ENCODE results near the gene KCTD17. TPM values are rescaled to one million over a fixed set of nuclear protein-coding genes. Genes with fewer than 3 reads are reported as not detected.

The KCTD17 gene
- polyA plus RNA-seq, 6 donors from 2014 or later: 6.7 to 15.6 (median 9.5) TPM

DNA sequence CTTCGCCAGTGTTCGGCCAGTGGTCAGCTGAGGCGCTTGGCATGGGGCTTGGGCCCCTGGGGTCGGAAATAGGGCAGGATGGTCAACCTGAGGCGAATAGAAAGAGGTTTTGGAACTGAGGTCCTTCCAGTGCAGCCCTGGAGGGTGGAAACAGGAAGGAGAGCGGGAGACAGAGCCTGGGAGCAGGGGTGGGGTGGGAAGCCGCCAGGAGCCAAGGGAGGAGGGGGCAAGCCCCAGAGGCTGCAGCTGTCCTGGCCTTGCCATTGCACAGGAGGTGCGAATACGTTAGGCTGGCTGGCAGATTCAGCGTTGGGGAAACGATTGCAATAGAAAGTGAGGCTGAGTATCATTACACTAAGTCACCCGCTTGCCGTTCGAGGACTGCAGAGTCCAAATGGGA, 13.9 kb upstream of the KCTD17 start:
- no peaks in the 10 kb centered on the region for H3K36me3 Mint-ChIP-seq
- no peaks in the 10 kb centered on the region for H3K4me1 Mint-ChIP-seq
- peaks cover 9 to 26% (median 14%) of the 10 kb centered on the region in 3 donors for H3K27me3 Mint-ChIP-seq
- DNase-seq (no peak), ATAC-seq (ENCODE audit: low read depth in 2 of 2) (no peak)
- H3K4me3 Mint-ChIP-seq: peak overlapping the region in 1 of 8 donors; percentile 21
- H3K9me3 Mint-ChIP-seq: no peaks in the 10 kb centered on the region
- no peak overlapping the region for H3K27ac Mint-ChIP-seq

DNA sequence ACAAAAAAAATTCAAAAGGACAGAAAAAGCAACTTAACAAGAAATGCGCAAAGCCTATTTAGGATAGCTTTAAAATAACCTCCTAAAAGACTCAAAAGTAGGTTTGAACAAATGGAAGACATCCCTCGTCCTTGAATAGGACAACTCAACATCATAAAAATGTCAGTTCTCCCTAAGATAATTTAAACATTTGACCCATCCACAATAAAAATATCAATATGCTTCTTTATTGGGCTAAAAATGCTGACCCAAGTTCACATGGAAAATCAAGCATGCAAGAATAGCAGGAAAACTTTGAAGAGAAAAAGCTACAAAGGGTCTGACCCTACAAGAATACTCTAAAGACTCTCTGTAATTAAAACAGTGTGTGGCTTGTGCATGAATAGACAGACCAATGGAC, 12.1 kb upstream of the KCTD17 start:
- H3K4me1 Mint-ChIP-seq: peaks cover 0 to 3% (median 0%) of the 10 kb centered on the region in 3 donors
- H3K27ac Mint-ChIP-seq: no peak overlapping the region
- DNase-seq: no peak
- H3K9me3 Mint-ChIP-seq: no peaks in the 10 kb centered on the region
- H3K36me3 Mint-ChIP-seq: no peaks in the 10 kb centered on the region
- peaks cover 9 to 31% (median 14%) of the 10 kb centered on the region in 3 donors for H3K27me3 Mint-ChIP-seq
- ATAC-seq (ENCODE audit: low read depth in 2 of 2): no peak
- H3K4me3 Mint-ChIP-seq: no peak overlapping the region

DNA sequence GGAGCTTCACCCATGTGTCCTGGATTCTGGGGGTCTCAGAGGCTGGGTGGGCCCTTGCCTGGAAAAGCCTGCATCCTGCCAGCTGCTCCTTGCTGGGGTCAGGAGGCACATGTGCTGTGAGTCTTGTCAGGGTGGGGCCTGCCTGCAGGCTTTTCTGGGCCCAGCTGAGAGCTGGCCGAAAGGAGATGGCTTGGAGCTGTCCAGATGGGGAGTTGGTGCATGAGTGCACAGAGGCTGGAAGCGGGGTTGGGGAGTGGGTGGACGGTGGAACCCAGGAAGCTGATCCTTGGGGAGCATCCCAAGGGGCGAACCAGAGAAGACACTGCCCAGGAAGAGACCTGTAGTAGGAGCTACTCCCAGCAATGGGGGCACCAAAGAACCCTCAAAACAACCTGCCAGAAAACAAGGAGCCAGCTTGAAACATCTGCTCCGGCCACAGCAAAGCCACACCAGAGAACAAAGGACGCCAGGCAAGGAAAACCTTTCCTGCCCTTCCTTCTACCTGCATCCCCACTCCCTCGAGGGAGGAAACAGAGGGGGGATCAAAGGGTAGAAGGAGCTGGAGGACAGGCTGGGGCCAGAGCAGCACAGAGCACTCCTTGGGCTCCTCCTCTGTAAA, 8.2 kb upstream of the KCTD17 start:
- Mint-ChIP-seq H3K4me1 (peaks cover 9 to 19% (median 11%) of the 10 kb centered on the region in 3 donors), H3K27me3 (peaks cover 0 to 22% (median 4%) of the 10 kb centered on the region in 3 donors), H3K36me3 (no peaks in the 10 kb centered on the region), H3K9me3 (no peaks in the 10 kb centered on the region), H3K4me3 (no peak overlapping the region), H3K27ac (no peak overlapping the region)
- ATAC-seq (ENCODE audit: low read depth in 2 of 2) (no peak), DNase-seq (no peak)

DNA sequence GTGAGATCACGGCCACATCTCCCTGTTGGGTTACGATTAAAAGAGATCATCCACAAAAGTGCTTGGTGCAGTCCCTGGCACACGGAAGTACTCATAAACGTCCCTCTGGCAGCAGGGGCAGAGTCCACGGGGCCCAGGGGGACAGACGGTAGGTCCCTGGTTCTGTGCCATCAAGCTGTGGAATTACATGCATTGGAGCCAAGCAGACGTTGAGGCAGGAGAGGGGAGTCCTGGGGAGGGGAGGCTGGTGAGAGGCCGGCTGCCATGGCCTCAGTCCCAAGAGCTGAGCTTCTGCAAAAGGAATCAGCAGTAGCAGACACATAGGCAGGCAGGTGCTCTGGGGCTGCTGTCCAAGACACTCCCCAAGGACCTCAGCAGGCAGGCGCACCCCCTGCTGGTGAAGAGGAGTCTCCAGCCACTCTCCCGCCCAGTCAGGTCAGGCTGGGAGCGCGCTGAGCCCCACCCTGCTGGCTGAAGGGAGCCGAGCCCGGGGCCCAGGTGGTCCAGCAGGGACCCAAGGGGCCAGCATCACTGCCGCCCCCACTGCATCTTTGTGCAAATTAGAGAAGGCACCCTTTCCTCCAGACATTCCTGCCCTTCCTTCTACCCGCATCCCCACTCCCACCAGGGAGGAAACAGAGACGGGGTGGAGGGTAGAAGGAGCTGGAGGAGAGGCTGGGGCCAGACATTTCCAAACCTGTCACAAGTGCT, 7.6 kb upstream of the KCTD17 start:
- ATAC-seq (ENCODE audit: low read depth in 2 of 2): peak; percentile 75 to 76

DNA sequence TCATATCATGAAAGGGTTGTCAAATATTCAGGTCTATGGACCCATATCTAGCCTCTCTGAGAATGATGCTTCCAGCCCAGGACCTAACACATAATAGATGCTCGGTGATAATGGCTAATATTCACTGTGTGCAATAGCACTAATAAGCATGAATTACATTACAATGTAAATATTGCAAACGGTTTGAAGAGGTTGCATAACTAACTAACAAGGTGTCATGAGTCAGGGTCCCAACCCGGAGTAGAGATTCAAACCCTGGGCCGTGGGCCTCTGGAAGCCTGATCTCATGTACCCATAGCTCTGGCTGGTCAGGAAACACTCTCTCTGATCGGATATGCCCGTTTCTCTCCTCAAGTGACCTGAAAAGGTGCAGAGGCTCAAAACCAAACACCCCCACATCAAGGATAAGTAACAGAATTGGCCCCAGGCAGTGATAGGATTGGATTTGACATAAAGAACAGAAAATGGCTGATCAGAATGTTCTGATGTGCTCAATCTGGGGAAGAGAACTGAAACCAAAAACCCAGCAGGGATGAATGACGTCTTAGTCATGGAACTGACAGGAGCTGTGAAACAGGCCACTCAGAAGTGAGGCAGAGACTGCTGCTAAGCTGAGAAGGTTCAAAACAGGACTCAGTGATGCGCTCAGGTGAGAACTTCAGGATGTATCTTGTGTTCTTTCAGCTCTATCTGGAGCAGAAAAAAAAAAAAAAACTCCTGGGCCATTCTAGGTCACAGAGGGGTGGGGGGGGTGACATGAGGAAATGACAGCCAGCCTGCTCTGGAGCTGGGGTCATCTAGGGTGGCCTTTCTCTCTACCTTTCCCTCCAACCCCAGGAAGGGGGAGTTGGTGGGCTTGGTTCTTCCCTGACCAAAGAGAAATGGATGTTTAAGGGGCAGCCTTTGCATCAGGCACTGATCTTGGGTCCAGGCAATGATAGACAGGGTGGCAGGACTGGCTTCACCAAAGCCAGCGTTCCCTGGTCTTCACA, 6.6 kb upstream of the KCTD17 start:
- peaks cover 9 to 19% (median 11%) of the 10 kb centered on the region in 3 donors for H3K4me1 Mint-ChIP-seq
- DNase-seq: peak; percentile 13
- no peaks in the 10 kb centered on the region for H3K9me3 Mint-ChIP-seq
- H3K27me3 Mint-ChIP-seq: peaks cover 0 to 17% (median 4%) of the 10 kb centered on the region in 3 donors
- peak overlapping the region in 1 of 8 donors; percentile 4 for H3K4me3 Mint-ChIP-seq
- peak; percentile 80 to 82 for ATAC-seq (ENCODE audit: low read depth in 2 of 2)
- H3K27ac Mint-ChIP-seq: peak overlapping the region in 4 of 6 donors; percentile 16 to 71 (median 47)
- H3K36me3 Mint-ChIP-seq: no peaks in the 10 kb centered on the region

More for the DNA sequence above, 7.6 kb upstream of the KCTD17 start:
- peaks cover 9 to 19% (median 11%) of the 10 kb centered on the region in 3 donors for H3K4me1 Mint-ChIP-seq
- H3K27ac Mint-ChIP-seq: no peak overlapping the region
- H3K9me3 Mint-ChIP-seq: no peaks in the 10 kb centered on the region
- no peaks in the 10 kb centered on the region for H3K36me3 Mint-ChIP-seq
- no peak overlapping the region for H3K4me3 Mint-ChIP-seq
- peak; percentile 30 for DNase-seq
- H3K27me3 Mint-ChIP-seq: peaks cover 0 to 22% (median 4%) of the 10 kb centered on the region in 3 donors

DNA sequence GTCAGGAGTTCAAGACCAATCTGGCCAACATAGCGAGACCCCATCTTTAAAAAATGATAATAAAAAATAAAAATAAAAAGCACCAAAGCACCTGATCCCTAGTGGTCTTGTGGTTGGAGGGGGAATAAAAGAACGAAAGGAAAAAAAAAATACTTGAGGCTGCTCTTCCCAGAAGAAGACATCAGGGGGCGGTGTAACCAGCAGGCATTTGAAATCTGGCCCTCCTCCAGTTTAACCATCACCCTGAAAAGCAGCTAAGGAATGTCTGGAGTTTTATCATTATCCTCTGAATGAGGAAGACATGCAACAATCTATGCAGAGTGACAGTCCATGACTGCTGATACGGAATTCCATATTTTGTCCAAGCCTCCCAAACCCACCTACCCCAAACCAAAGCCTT, 5.6 kb upstream of the KCTD17 start:
- H3K27me3 Mint-ChIP-seq: peaks cover 0 to 8% (median 0%) of the 10 kb centered on the region in 3 donors
- ATAC-seq (ENCODE audit: low read depth in 2 of 2) (no peak), DNase-seq (no peak)
- peak overlapping the region in 2 of 6 donors; percentile 32 to 54 for H3K27ac Mint-ChIP-seq
- H3K4me3 Mint-ChIP-seq: no peak overlapping the region
- peaks cover 9 to 19% (median 11%) of the 10 kb centered on the region in 3 donors for H3K4me1 Mint-ChIP-seq
- H3K9me3 Mint-ChIP-seq: no peaks in the 10 kb centered on the region
- H3K36me3 Mint-ChIP-seq: no peaks in the 10 kb centered on the region

DNA sequence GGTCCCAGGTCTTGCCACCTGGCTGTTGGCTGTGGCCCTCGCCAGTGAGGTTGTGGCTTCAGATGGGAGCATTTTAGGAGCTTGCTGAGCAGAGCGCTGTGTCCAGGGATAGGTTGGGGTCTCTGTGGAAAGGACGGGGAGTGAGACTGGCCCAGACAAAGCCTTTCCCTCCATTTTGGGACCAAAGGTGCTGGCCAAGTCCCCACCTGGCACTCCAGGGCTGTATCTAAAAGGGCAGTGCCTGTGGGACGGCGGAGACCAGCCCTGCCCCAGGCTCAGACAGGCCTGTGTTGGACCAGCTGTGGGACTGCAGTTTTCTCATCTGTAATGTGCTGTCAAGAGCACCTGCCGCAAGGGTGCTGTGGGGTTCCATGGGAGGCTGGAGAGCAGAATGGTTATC, 5.0 kb upstream of the KCTD17 start:
- H3K36me3 Mint-ChIP-seq: no peaks in the 10 kb centered on the region
- peak overlapping the region in 1 of 6 donors; percentile 32 for H3K27ac Mint-ChIP-seq
- H3K27me3 Mint-ChIP-seq: peaks cover 0 to 6% (median 0%) of the 10 kb centered on the region in 3 donors
- no peak for ATAC-seq (ENCODE audit: low read depth in 2 of 2)
- H3K4me3 Mint-ChIP-seq: no peak overlapping the region
- H3K4me1 Mint-ChIP-seq: peaks cover 9 to 21% (median 11%) of the 10 kb centered on the region in 3 donors
- no peaks in the 10 kb centered on the region for H3K9me3 Mint-ChIP-seq
- DNase-seq: no peak

DNA sequence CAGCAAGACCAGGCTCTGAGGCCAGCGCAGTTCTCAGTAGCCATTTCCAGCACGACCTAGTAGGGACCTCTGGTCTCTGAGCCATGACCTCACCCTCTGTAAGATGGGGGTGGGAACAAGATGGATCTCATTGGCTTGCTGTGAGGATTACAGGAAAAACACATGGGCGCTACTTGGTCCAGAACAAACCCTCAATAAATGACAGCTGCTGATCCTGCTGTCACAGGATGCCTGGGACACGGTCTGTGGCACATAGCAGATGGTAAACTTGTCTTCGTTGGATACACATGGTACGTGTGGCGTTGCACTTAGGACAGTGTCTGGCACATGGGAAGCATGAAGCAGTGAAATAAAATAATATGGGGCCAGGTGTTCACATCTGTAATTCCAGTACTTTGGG, 4.5 kb upstream of the KCTD17 start:
- Mint-ChIP-seq H3K36me3 (no peaks in the 10 kb centered on the region), H3K9me3 (no peaks in the 10 kb centered on the region), H3K4me1 (peaks cover 9 to 21% (median 11%) of the 10 kb centered on the region in 3 donors), H3K4me3 (peak overlapping the region in 1 of 8 donors; percentile 9), H3K27ac (no peak overlapping the region), H3K27me3 (peaks cover 0 to 6% (median 0%) of the 10 kb centered on the region in 3 donors)
- DNase-seq (no peak), ATAC-seq (ENCODE audit: low read depth in 2 of 2) (no peak)

DNA sequence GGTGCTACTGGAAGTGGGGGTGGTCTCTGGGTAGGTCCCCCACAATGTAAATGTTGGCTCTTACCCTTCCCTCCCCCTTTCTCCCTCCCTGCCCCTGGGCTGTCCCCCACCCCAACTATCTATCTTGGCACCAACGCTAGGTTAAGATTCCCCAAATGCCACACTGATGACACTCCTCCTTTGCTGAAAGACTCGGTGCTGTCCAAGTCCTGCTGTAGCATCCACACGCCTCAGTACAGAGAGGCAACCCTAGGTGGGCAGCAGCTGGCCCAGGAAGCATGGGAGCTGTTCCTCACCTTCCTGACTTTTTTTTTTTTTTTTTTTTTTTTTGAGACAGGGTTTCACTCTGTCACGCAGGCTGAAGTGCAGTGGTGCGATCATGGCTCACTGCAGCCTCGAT, 3.4 kb upstream of the KCTD17 start:
- H3K36me3 Mint-ChIP-seq: no peaks in the 10 kb centered on the region
- H3K4me3 Mint-ChIP-seq: peak overlapping the region in 1 of 8 donors; percentile 30
- no peak for DNase-seq
- peaks cover 15 to 32% (median 20%) of the 10 kb centered on the region in 3 donors for H3K4me1 Mint-ChIP-seq
- ATAC-seq (ENCODE audit: low read depth in 2 of 2): no peak
- H3K27ac Mint-ChIP-seq: no peak overlapping the region
- H3K9me3 Mint-ChIP-seq: no peaks in the 10 kb centered on the region
- H3K27me3 Mint-ChIP-seq: no peaks in the 10 kb centered on the region

DNA sequence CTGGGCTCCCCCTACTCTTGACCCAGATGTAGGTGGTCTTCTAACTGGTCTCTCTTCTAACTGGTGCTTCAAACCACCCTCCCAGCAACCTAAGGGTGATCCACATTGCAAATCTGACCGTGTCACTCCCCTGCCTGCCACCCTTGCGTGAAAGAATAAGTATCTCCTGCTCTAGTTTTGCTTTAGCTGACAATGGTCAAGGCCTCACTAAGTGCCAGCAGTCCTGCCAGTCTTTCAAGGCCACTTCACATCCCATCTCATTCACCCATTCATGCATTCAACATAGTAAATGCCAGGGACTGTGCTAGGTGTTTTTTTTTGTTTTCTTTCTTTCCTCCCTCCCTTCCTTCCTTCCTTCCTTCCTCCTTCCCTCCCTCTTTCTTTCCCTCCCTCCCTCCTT, 2.3 kb upstream of the KCTD17 start:
- no peak for ATAC-seq (ENCODE audit: low read depth in 2 of 2)
- Mint-ChIP-seq H3K4me3 (peak overlapping the region in 1 of 8 donors; percentile 20), H3K4me1 (peaks cover 15 to 32% (median 30%) of the 10 kb centered on the region in 3 donors), H3K36me3 (no peaks in the 10 kb centered on the region), H3K27ac (no peak overlapping the region), H3K27me3 (no peaks in the 10 kb centered on the region), H3K9me3 (no peaks in the 10 kb centered on the region)
- no peak for DNase-seq

DNA sequence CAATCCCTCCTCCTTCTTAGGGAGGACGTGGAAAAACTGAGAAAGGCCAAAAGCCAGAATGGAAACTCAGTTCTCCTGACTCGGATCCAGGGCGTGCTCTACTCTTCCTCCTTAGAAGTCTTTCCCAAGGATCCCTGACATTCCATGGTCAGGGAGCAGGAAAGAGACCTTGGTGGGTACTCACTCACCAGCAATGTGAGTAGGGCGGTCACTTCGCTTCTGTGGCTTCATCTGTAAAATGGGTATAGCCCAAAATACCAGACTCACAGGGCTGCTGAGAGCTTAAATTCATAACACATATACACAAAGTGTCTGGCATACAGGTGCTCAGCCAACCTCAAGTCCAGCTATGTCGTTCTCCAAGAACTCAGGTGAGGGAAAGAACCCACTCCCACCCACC, 629 bp upstream of the KCTD17 start:
- H3K4me3 Mint-ChIP-seq: peak overlapping the region; percentile 9 to 86 (median 80)
- no peaks in the 10 kb centered on the region for H3K27me3 Mint-ChIP-seq
- DNase-seq (no peak), ATAC-seq (ENCODE audit: low read depth in 2 of 2) (no peak)
- H3K9me3 Mint-ChIP-seq: no peaks in the 10 kb centered on the region
- peak overlapping the region in 1 of 6 donors; percentile 65 for H3K27ac Mint-ChIP-seq
- peaks cover 0 to 1% of the 10 kb centered on the region in 2 donors for H3K36me3 Mint-ChIP-seq
- H3K4me1 Mint-ChIP-seq: peaks cover 5 to 19% (median 18%) of the 10 kb centered on the region in 3 donors

DNA sequence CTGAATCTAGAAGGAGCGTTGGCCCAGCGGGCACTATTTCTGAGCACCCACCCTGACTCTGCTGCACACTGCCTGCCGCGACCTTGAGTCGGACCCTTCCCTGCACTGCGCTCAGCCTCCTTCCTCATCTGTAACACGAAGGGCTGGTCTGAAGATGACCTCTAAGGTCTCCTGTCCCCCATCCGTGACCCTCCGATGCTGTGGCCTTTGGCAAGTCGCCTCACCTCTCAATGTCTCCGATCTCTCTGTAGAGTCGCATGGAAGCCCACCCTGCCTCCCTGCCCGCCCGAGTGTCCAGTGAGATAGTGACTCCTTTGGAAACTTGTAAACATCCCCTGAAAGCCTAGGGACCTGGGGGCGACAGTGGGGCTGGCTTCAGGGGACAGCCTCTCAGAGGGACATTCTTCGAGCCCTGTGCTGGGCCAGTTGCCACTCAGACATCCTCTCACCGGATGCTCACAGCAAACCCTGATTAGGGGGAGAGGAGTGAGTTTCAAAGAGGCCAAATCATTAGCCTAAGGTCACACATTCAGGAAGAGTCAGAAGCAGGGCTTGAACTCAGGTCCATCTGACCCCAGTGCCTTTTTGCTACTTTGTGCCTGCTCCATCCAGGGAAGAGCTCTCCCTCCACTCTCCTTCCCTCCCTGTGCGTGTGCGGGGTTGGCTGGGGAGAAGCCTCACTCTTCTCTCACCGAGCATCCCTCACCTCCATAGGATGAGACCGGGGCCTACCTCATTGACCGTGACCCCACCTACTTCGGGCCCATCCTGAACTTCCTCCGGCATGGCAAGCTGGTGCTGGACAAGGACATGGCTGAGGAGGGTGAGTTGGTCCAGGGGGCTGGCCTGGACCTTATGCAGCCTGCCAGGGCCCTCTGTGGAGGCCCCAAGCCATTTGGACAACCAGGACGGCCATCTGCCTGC, 1.1 kb downstream of the KCTD17 start:
- no peaks in the 10 kb centered on the region for H3K9me3 Mint-ChIP-seq
- H3K27ac Mint-ChIP-seq: peak overlapping the region in 3 of 6 donors; percentile 55 to 80 (median 56)
- no peaks in the 10 kb centered on the region for H3K27me3 Mint-ChIP-seq
- H3K4me1 Mint-ChIP-seq: peaks cover 5 to 19% (median 17%) of the 10 kb centered on the region in 3 donors
- H3K4me3 Mint-ChIP-seq: peak overlapping the region; percentile 75 to 91 (median 86)
- DNase-seq (no peak), ATAC-seq (ENCODE audit: low read depth in 2 of 2) (no peak)
- peaks cover 3 to 15% of the 10 kb centered on the region in 2 donors for H3K36me3 Mint-ChIP-seq

Data from naive B cell (primary cell).